HUES64 (cell line): ENCODE data around the gene SCP2.

ENCODE experiments used
- H3K27ac ChIP-seq: 2 replicates; pipeline ENCODE4 v1.7.0; 2013; ENCODE audit warnings: low read depth, low read length, inconsistent platforms
- H3K27me3 ChIP-seq: 2 replicates; pipeline ENCODE4 v1.6.1; 2013; ENCODE audit warnings: mild to moderate bottlenecking, low read length; ENCODE audit not compliant: insufficient read depth
- H3K36me3 ChIP-seq: 2 replicates; pipeline ENCODE4 v1.6.1; 2013; ENCODE audit warnings: mild to moderate bottlenecking, low read length; ENCODE audit not compliant: insufficient read depth
- H3K4me1 ChIP-seq: 2 replicates; pipeline ENCODE4 v1.6.1; 2013; ENCODE audit warnings: mild to moderate bottlenecking, low read length, moderate library complexity; ENCODE audit not compliant: insufficient read depth
- H3K4me3 ChIP-seq: 2 replicates; pipeline ENCODE4 v1.5.1; 2013; ENCODE audit warnings: mild to moderate bottlenecking, low read length, moderate library complexity
- H3K9ac ChIP-seq: 2 replicates; pipeline ENCODE4 v1.6.1; 2013; ENCODE audit warnings: mild to moderate bottlenecking, low read depth, low read length
- H3K9me3 ChIP-seq: 2 replicates; pipeline ENCODE4 v1.6.1; 2013; ENCODE audit warnings: low read depth, low read length; ENCODE audit not compliant: insufficient read depth
- WGBS: fragments of 150-250, 120-280 bp; methylation state at CpG from one replicate; pipeline ENCODE4 v1.1.7; 2013; ENCODE audit warnings: missing lambda C conversion rate; 5-methylcytosine and 5-hydroxymethylcytosine counted together

Gene SCP2

GRCh38 chr1:53093778-53094532, 166.9 kb downstream of the SCP2 start:
- no peaks in the 10 kb centered on the region for H3K36me3 ChIP-seq
- H3K9me3 ChIP-seq = peaks cover 13% of the 10 kb centered on the region; the same call in 1 of the 2 replicates
- H3K4me3 ChIP-seq = no peak overlapping the region
- no peaks in the 10 kb centered on the region for H3K27me3 ChIP-seq
- no peak overlapping the region for H3K9ac ChIP-seq
- 94% methylated on average over 20 of the region's 20 CpGs for WGBS
- H3K27ac ChIP-seq = no peak overlapping the region
- H3K4me1 ChIP-seq = no peaks in the 10 kb centered on the region

GRCh38 chr1:53094533-53094919, 167.4 kb downstream of the SCP2 start:
- peaks cover 15% of the 10 kb centered on the region; the same call in 1 of the 2 replicates for H3K9me3 ChIP-seq

More at GRCh38 chr1:53094533-53094919, 167.4 kb downstream of the SCP2 start:
- no peaks in the 10 kb centered on the region for H3K27me3 ChIP-seq
- no peak overlapping the region for H3K9ac ChIP-seq
- H3K4me3 ChIP-seq = no peak overlapping the region
- H3K4me1 ChIP-seq = no peaks in the 10 kb centered on the region
- WGBS = 81% methylated on average over 13 of the region's 13 CpGs
- H3K36me3 ChIP-seq = no peaks in the 10 kb centered on the region
- no peak overlapping the region for H3K27ac ChIP-seq
